ENCODE data around the gene FEZ2.

- TF ChIP-seq RFX5 (IDR thresholded peaks at IDR 0.05; ENCODE audit: low read depth, low read length) (no peak), POLR2AphosphoS5 (IDR thresholded peaks at IDR 0.05; ENCODE audit: low read length) (no peak)
Observed at GRCh38 chr2:36564377-36564930, 33.5 kb downstream of the FEZ2 start.

Data from GM12878 (cell line).